Measurements from ENCODE around the gene TENM4. TPM values are rescaled to one million over a fixed set of nuclear protein-coding genes. Genes with fewer than 3 reads are reported as not detected.

Gene TENM4
- total and polyA plus RNA-seq, 4 donors = 0.02 to 0.33 (median 0.14) TPM

- 80% methylated on average over 7 of the region's 7 CpGs for WGBS
- H3K27me3 ChIP-seq (ENCODE audit: control insufficient read depth in 4 of 4, insufficient read depth in 4 of 4, low read length in 3 of 4) = no peaks in the 10 kb centered on the region
- no peak overlapping the region for H3K27ac ChIP-seq (ENCODE audit: low read depth in 1 of 2, low read length in 2 of 2)
- DNase-seq (ENCODE audit: low spot score) = no peak
- no peak for TF ChIP-seq NR2F2 (IDR thresholded peaks at IDR 0.05)
- no peak for TF ChIP-seq RXRA (IDR thresholded peaks at IDR 0.05)
- no peak for TF ChIP-seq TAF1 (conservative IDR thresholded peaks at IDR 0.05)
- no peak for TF ChIP-seq GABPA (IDR thresholded peaks at IDR 0.05 in 1 of 2, conservative IDR thresholded peaks at IDR 0.05 in 1 of 2)
- no peak for TF ChIP-seq ZBTB33 (IDR thresholded peaks at IDR 0.05)
- no peak for TF ChIP-seq ATF3 (IDR thresholded peaks at IDR 0.05)
- TF ChIP-seq MAX (IDR thresholded peaks at IDR 0.05) = no peak
- TF ChIP-seq HNF4G (IDR thresholded peaks at IDR 0.05) = no peak
- no peak for TF ChIP-seq SP1 (IDR thresholded peaks at IDR 0.05)
- TF ChIP-seq FOXA2 (IDR thresholded peaks at IDR 0.05) = no peak
- TF ChIP-seq JUND (IDR thresholded peaks at IDR 0.05) = no peak
- TF ChIP-seq FOXA1 (IDR thresholded peaks at IDR 0.05) = no peak
- no peak for TF ChIP-seq CTCF (IDR thresholded peaks at IDR 0.05; ENCODE audit: low read depth, low read length, missing input control)
- no peak for TF ChIP-seq EGR1 (IDR thresholded peaks at IDR 0.05; ENCODE audit: low read depth in 2 of 2)
- TF ChIP-seq, protein P1, sequence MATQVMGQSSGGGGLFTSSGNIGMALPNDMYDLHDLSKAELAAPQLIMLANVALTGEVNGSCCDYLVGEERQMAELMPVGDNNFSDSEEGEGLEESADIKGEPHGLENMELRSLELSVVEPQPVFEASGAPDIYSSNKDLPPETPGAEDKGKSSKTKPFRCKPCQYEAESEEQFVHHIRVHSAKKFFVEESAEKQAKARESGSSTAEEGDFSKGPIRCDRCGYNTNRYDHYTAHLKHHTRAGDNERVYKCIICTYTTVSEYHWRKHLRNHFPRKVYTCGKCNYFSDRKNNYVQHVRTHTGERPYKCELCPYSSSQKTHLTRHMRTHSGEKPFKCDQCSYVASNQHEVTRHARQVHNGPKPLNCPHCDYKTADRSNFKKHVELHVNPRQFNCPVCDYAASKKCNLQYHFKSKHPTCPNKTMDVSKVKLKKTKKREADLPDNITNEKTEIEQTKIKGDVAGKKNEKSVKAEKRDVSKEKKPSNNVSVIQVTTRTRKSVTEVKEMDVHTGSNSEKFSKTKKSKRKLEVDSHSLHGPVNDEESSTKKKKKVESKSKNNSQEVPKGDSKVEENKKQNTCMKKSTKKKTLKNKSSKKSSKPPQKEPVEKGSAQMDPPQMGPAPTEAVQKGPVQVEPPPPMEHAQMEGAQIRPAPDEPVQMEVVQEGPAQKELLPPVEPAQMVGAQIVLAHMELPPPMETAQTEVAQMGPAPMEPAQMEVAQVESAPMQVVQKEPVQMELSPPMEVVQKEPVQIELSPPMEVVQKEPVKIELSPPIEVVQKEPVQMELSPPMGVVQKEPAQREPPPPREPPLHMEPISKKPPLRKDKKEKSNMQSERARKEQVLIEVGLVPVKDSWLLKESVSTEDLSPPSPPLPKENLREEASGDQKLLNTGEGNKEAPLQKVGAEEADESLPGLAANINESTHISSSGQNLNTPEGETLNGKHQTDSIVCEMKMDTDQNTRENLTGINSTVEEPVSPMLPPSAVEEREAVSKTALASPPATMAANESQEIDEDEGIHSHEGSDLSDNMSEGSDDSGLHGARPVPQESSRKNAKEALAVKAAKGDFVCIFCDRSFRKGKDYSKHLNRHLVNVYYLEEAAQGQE (IDR thresholded peaks at IDR 0.05) = no peak
- TF ChIP-seq YY1 (IDR thresholded peaks at IDR 0.05) = no peak
- no peak for TF ChIP-seq RAD21 (IDR thresholded peaks at IDR 0.05)
- no peak overlapping the region for H3K9ac ChIP-seq (ENCODE audit: low read depth in 1 of 2, low read length in 2 of 2)
- H3K4me3 ChIP-seq (ENCODE audit: low read depth in 1 of 3, low read length in 3 of 3) = no peak overlapping the region
- no peaks in the 10 kb centered on the region for H3K4me1 ChIP-seq (ENCODE audit: control insufficient read depth in 4 of 4, insufficient read depth in 4 of 4, low read length in 3 of 4)
- H3K36me3 ChIP-seq (ENCODE audit: control insufficient read depth in 4 of 4, insufficient read depth in 3 of 4, low read depth in 1 of 4, low read length in 3 of 4) = no peaks in the 10 kb centered on the region
- H3K9me3 ChIP-seq (ENCODE audit: control insufficient read depth in 4 of 4, low read length in 3 of 4) = no peaks in the 10 kb centered on the region
These were observed 691.7 kb downstream of the TENM4 start for GRCh38 chr11:78748918-78749690.
